ENCODE results near the gene CLPTM1L.
"Not testable (repeated sequence)": the region's sequence is repeated elsewhere in the genome, so short reads cannot be mapped to it uniquely, and the experiment has no call there.

Gene CLPTM1L

DNA sequence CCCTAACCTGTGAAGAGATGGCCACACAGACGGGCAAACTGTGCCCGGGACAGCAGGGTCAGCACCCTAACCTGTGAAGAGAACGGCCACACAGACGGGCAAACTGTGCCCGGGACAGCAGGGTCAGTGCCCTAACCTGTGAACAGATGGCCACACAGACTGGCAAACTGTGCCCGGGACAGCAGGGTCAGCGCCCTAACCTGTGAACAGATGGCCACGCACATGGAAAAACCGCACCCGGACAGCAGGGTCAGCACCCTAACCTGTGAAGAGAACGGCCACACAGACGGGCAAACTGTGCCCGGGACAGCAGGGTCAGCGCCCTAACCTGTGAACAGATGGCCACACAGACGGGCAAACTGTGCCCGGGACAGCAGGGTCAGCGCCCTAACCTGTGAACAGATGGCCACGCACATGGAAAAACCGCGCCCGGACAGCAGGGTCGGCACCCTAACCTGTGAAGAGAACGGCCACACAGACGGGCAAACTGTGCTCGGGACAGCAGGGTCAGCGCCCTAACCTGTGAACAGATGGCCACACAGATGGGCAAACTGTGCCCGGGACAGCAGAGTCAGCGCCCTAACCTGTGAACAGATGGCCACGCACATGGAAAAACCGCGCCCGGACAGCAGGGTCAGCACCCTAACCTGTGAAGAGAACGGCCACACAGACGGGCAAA is 5.6 kb downstream of the CLPTM1L start:
- ATAC-seq, DNase-seq: not testable (repeated sequence)

DNA sequence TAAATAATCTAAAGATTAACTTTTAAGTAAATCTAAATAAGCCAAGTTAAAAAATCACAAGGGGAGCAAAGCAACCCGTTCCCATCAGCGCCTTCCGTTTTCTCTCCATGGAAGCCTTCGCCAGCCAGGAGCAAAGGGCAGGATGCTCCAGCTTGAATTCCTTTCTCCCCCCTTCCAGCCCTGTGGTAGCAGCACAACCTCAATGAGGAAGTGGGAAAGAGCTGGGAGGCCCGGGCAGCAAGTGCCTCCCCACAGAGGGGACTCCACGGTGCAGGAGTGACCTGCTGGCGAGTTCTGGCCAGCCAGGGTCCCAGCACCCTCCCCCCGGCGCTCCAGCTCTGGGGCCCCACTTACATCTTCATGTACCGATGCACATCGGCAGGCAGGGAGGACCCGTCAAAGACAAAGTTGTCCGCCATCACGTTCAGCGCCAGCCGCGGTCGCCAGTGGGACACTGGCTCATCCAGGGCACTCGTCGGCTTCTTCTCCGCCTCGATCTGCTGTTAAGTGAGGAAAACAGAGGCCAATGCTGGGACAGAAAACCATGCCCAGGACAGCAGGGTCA is 6.3 kb downstream of the CLPTM1L start:
- ATAC-seq (no peak), DNase-seq (no peak)

- DNase-seq, result no peak
- no peak for ATAC-seq
These were observed 6.8 kb downstream of the CLPTM1L start for GRCh38 chr5:1338196-1338490.

- DNase-seq, result no peak
- ATAC-seq, result no peak
These were observed 7.3 kb downstream of the CLPTM1L start for GRCh38 chr5:1337489-1338195.

DNA sequence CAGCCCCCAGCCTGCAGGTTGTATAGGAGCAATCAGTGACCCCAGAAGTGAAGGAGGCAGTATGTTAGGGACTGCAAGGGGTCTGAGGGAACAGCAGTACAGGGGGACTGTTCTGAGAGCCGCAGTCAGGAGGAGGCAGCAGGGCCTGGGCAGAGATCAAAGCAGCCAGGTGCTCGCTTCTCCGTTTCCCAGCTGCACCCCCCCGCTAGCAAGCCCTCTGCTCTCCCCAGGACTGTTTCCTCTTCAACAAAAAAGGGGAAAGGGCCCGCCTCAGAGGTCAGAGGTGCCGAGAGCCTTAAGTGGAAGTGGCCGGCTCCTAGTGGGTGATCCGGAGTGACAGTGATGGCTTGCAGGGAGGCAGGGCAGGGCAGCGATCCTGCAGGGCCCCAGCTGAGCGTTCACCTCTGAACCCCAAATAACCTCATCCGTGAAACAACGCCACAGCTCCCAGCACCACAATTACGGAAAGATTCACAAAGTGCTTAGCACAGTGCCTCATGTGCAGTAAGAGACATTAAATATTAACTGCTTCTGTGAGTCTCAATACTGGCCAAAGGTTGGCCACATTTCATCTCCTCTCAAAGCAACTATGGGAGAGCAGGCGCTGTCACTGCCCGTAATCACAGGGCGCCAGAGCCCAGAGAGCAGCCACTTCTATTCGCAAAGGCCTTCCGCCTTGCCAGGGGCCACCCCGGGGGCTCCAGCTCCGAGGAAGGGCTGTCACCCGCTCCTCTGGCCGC is 8.0 kb downstream of the CLPTM1L start:
- ATAC-seq, result no peak
- no peak for DNase-seq

GRCh38 chr5:1336106-1336561 is 8.8 kb downstream of the CLPTM1L start:
- no peak for ATAC-seq

GRCh38 chr5:1335540-1336095 is 9.3 kb downstream of the CLPTM1L start:
- no peak for DNase-seq

More at GRCh38 chr5:1336106-1336561, 8.8 kb downstream of the CLPTM1L start:
- DNase-seq, result no peak

GRCh38 chr5:1334831-1335539 is 9.9 kb downstream of the CLPTM1L start:
- ATAC-seq (no peak), DNase-seq (no peak)

More at GRCh38 chr5:1335540-1336095, 9.3 kb downstream of the CLPTM1L start:
- ATAC-seq, result no peak

DNA sequence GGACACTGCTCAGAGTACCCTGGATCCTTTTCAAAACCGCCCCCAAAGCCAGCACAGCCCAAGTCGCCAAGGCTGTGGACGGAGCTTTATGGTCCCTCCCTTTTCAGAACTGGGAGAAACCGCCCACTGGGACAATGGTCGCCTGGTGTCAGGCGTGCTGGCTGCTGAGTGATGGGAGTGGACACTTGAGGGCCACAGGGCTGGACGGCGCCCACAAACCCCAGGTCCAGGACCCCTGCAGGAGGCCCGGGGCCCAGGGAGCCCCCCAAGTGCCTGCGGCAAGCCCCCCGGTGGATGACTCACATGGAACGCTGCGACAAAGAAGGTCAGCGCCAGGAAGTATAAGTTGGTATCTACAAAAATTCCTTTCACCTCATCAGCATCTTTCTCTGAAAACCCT is 10.9 kb downstream of the CLPTM1L start:
- ATAC-seq (no peak), DNase-seq (no peak)

- not testable (repeated sequence) for ATAC-seq, DNase-seq
These were observed 11.6 kb downstream of the CLPTM1L start for GRCh38 chr5:1333286-1333685.

GRCh38 chr5:1332461-1333001 is 12.4 kb downstream of the CLPTM1L start:
- peak; percentile 59 for ATAC-seq
- DNase-seq, result no peak

DNA sequence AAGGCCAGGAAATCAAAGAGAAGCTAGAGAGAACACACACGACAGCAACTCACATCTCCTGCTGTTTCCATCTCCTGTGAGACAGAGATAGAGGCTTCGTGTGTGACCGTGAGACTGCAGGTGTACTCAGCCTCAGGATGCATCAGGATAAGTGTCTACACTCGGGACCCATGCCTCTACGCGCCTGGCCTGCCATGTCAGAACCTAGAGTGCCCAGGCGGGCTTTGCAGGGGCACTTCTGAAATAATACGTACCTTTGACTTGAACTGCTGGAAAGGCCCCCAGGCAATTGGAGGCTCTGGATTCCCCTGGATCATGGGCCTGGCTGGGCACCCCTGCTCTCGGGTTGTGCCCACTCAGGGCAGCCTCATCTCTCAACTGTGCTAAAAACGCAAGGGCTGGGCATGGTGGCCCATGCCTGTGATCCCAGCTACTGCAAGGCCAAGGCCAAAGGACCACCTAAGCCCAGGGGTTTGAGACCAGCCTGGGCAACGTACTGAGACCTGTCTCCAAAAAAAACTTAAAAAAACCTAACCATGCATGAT is 13.0 kb downstream of the CLPTM1L start:
- ATAC-seq (no peak), DNase-seq (no peak)

DNA sequence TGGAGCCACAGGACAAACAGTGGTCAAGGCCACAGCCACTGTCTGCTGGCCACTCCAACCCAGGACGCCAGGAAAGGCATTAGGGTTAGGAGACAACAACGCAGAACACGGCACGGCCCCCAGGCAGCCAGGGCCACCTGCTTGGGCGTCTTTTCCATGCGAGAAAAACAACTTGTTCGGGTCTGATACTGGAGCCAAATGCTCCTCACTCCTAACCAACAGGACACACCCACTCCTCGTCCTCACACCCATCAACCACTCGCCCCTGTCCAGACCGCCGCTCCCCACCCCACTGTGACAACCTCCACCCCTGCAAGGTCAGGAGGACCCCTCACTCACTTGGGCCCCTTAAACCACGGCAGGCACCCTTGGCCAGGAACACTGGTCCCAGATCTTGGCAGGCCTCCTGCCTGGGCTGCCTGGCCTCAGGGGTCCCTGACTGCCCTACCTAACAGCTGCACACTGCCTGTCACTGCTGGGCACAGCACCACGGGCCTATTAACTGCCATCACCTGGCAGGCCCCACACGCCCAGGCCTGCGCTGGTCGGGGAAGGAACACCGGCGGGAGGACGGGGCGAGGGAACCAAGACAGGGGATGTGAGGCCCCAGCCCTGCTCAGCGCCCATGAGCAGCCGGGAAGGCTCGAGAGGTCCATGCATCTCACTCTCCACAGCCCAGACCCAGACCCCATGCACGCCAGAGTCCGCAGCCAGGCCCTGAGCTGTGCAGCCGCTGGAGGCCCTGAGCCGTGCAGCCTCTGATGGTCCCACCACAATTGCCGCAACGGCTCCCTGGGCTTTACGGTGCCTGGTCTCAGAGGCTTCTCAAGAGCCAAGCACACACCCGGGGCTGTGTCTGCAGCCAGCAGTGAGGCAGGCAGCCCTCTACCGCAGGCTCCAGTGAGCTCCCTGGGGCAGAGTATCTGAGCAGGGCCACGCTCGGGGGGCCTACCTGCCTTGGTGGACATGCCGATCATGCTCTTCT is 13.8 kb downstream of the CLPTM1L start:
- no peak for DNase-seq
- ATAC-seq, result peak; percentile 4

DNA sequence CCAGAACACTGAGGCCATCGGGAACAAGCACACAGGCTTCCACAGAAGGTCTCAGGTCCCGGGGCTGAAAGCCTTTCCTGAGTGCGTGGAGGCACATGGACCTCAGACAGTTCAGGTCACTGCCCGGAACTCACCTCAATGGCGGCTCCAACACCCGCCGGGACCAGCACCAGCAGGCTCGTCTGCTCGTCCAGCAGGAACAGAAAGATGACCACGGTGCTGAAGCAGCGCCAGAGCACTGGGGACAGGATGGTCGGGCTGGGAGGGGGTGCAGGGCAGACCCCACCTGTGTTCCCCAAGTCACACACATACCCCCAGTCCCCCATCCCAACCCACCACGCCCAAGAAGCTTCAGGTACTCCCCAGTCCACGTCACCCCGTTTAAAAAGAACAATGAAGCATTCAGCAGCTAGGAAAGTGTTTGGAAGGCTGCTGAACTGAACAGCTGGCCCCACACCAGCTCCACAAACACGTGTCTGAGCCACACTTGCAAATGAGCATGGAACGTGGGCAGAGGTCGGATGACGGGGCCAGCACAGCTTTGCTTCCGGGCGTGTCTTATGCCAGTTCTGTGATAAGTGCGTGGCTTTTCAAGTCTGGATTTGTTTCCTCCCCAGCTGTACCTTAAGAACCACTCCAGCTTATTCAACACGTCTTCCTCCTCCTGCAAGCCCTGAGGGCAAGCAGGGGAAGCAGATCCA is 14.6 kb downstream of the CLPTM1L start:
- ATAC-seq, result no peak
- no peak for DNase-seq

- no peak for DNase-seq
- no peak for ATAC-seq
These were observed 15.8 kb downstream of the CLPTM1L start for GRCh38 chr5:1329111-1329579.

DNA sequence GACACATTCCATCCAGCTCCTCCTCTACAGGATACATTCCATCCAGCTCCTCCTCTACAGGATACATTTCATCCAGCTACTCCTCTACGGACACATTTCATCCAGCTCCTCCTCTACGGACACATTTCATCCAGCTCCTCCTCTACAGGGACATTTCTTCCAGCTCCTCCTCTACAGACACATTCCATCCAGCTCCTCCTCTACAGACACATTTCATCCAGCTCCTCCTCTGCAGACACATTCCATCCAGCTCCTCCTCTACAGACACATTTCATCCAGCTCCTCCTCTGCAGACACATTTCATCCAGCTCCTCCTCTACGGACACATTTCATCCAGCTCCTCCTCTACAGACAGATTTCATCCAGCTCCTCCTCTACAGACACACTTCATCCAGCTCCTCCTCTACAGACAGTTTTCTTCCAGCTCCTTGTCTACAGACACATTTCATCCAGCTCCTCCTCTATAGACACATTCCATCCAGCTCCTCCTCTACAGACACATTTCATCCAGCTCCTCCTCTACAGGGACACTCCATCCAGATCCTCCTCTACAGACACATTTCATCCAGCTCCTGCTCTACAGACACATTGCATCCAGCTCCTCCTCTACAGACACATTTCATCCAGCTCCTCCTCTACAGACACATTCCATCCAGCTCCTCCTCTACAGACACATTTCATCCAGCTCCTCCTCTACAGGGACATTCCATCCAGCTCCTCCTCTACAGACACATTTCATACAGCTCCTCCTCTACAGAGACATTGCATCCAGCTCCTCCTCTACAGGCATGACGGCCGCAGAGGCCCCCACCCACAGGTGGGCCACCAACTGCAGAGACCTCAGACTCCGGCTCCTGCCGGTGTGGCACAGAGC is 16.4 kb downstream of the CLPTM1L start:
- not testable (repeated sequence) for DNase-seq

DNA sequence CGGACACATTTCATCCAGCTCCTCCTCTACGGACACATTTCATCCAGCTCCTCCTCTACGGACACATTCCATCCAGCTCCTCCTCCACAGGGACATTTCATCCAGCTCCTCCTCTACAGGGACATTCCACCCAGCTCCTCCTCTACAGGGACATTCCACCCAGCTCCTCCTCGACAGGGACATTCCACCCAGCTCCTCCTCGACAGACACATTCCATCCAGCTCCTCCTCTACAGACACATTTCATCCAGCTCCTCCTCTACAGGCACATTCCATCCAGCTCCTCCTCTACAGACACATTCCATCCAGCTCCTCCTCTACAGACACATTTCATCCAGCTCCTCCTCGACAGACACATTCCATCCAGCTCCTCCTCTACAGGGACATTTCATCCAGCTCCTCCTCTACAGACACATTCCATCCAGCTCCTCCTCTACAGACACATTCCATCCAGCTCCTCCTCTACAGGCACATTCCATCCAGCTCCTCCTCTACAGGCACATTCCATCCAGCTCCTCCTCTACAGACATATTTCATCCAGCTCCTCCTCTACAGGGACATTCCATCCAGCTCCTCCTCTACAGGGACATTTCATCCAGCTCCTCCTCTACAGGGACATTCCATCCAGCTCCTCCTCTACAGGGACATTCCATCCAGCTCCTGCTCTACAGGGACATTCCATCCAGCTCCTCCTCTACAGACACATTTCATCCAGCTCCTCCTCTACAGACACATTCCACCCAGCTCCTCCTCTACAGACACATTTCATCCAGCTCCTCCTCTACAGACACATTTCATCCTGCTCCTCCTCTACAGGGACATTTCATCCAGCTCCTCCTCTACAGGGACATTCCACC is 17.8 kb downstream of the CLPTM1L start:
- not testable (repeated sequence) for ATAC-seq, DNase-seq

More for the DNA sequence above, 16.4 kb downstream of the CLPTM1L start:
- not testable (repeated sequence) for ATAC-seq
